Measurements from ENCODE around the gene PMF1. TPM values are rescaled to one million over a fixed set of nuclear protein-coding genes. Genes with fewer than 3 reads are reported as not detected.

Gene PMF1
- total and polyA plus RNA-seq, 4 donors = 24.7 to 63.5 (median 36.9) TPM

DNA sequence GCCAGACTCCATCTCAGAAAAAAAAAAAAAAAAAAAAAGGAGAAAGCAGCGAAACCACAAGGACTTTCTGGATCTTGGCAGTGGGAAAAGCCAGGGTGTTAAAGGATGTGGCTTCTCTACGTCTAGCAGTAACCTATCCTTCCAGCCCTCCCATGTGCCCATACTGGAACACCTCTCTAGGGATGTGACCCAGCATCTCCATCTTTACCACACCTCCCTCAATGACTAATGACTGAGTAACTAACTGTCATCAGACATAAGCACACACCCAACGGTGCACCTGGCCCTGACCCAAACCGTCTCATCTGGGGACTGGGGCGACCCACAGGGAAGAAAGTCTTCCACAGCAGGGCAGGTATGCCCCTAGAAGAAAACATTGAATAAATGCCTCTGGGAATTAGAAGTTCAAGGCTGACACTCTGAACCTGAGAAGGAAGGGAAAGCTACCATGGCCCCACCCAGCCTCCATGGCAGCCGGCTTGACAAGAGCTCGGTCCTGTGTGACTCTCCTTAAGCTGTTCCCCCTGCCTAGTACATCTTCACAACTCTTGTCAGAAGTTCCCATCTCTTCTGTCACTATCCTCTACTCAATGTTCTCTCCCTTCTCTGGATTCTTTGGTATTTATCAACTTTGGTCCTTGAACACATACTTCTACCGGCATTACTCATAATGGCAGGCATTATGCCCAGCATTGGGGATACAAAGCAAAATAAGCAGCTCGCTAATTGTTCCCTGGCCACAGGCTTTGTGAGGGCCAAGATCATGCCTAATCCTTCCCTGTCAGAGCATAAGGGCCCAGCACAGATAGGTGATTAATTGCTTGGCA is 49.9 kb downstream of the PMF1 start:
- no peak for DNase-seq (ENCODE audit: low spot score)
- Histone ChIP-seq H3K4me3 (ENCODE audit: low read depth in 1 of 3, low read length in 3 of 3) (no peak overlapping the region), H3K27ac (ENCODE audit: low read depth in 1 of 2, low read length in 2 of 2) (no peak overlapping the region), H3K9ac (ENCODE audit: low read depth in 1 of 2, low read length in 2 of 2) (no peak overlapping the region), H3K27me3 (ENCODE audit: control insufficient read depth in 4 of 4, insufficient read depth in 4 of 4, low read length in 3 of 4) (no peaks in the 10 kb centered on the region), H3K36me3 (ENCODE audit: control insufficient read depth in 4 of 4, insufficient read depth in 3 of 4, low read depth in 1 of 4, low read length in 3 of 4) (peaks cover 16 to 90% (median 76%) of the 10 kb centered on the region in 4 donors), H3K9me3 (ENCODE audit: control insufficient read depth in 4 of 4, low read length in 3 of 4) (no peaks in the 10 kb centered on the region), H3K4me1 (ENCODE audit: control insufficient read depth in 4 of 4, insufficient read depth in 4 of 4, low read length in 3 of 4) (peaks cover 0 to 5% (median 2%) of the 10 kb centered on the region in 4 donors)
- TF ChIP-seq, protein P1, sequence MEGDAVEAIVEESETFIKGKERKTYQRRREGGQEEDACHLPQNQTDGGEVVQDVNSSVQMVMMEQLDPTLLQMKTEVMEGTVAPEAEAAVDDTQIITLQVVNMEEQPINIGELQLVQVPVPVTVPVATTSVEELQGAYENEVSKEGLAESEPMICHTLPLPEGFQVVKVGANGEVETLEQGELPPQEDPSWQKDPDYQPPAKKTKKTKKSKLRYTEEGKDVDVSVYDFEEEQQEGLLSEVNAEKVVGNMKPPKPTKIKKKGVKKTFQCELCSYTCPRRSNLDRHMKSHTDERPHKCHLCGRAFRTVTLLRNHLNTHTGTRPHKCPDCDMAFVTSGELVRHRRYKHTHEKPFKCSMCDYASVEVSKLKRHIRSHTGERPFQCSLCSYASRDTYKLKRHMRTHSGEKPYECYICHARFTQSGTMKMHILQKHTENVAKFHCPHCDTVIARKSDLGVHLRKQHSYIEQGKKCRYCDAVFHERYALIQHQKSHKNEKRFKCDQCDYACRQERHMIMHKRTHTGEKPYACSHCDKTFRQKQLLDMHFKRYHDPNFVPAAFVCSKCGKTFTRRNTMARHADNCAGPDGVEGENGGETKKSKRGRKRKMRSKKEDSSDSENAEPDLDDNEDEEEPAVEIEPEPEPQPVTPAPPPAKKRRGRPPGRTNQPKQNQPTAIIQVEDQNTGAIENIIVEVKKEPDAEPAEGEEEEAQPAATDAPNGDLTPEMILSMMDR (IDR thresholded peaks at IDR 0.05; ENCODE audit: low read depth, low read length, missing input control) = no peak
- TF ChIP-seq, protein P2, sequence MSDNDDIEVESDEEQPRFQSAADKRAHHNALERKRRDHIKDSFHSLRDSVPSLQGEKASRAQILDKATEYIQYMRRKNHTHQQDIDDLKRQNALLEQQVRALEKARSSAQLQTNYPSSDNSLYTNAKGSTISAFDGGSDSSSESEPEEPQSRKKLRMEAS (IDR thresholded peaks at IDR 0.05) = no peak
- TF ChIP-seq FOXA1 (IDR thresholded peaks at IDR 0.05) = no peak
- TF ChIP-seq RAD21 (IDR thresholded peaks at IDR 0.05) = no peak
- TF ChIP-seq, protein P3, sequence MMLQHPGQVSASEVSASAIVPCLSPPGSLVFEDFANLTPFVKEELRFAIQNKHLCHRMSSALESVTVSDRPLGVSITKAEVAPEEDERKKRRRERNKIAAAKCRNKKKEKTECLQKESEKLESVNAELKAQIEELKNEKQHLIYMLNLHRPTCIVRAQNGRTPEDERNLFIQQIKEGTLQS (IDR thresholded peaks at IDR 0.05) = no peak
- no peak for TF ChIP-seq SP1 (IDR thresholded peaks at IDR 0.05)
- no peak for TF ChIP-seq NR2F2 (IDR thresholded peaks at IDR 0.05)
- no peak for TF ChIP-seq HNF4G (IDR thresholded peaks at IDR 0.05)
- WGBS = 89% methylated on average over 9 of the region's 9 CpGs

DNA sequence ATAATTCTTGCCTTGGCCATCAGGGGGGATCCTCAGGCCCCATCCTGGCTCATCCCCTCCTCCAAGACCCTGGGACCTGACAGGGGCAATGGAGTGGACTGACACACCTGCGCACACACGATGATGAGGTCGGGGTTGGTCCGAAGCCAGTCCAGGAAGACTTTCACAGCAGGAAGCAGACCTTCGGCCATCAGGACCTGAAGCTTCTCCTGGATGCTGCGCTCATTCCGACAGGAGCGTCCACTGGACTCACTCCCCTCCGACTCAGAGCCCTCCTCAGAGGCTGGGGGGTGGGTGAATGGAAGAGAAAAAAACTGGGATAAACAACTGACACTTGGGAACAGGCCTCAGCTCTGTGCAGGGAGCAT is 50.5 kb downstream of the PMF1 start:
- TF ChIP-seq, protein P2 (IDR thresholded peaks at IDR 0.05) = no peak
- no peak for TF ChIP-seq EGR1 (IDR thresholded peaks at IDR 0.05; ENCODE audit: low read depth in 2 of 2)
- no peak for TF ChIP-seq GABPA (IDR thresholded peaks at IDR 0.05 in 1 of 2, conservative IDR thresholded peaks at IDR 0.05 in 1 of 2)
- TF ChIP-seq HNF4A (conservative IDR thresholded peaks at IDR 0.05) = no peak
- Histone ChIP-seq H3K36me3 (ENCODE audit: control insufficient read depth in 4 of 4, insufficient read depth in 3 of 4, low read depth in 1 of 4, low read length in 3 of 4) (peaks cover 19 to 90% (median 76%) of the 10 kb centered on the region in 4 donors), H3K4me1 (ENCODE audit: control insufficient read depth in 4 of 4, insufficient read depth in 4 of 4, low read length in 3 of 4) (peaks cover 0 to 5% (median 2%) of the 10 kb centered on the region in 4 donors), H3K4me3 (ENCODE audit: low read depth in 1 of 3, low read length in 3 of 3) (no peak overlapping the region), H3K27me3 (ENCODE audit: control insufficient read depth in 4 of 4, insufficient read depth in 4 of 4, low read length in 3 of 4) (no peaks in the 10 kb centered on the region), H3K9me3 (ENCODE audit: control insufficient read depth in 4 of 4, low read length in 3 of 4) (no peaks in the 10 kb centered on the region), H3K27ac (ENCODE audit: low read depth in 1 of 2, low read length in 2 of 2) (no peak overlapping the region), H3K9ac (ENCODE audit: low read depth in 1 of 2, low read length in 2 of 2) (no peak overlapping the region)
- WGBS = 94% methylated on average over 9 of the region's 9 CpGs
- DNase-seq (ENCODE audit: low spot score) = no peak

DNA sequence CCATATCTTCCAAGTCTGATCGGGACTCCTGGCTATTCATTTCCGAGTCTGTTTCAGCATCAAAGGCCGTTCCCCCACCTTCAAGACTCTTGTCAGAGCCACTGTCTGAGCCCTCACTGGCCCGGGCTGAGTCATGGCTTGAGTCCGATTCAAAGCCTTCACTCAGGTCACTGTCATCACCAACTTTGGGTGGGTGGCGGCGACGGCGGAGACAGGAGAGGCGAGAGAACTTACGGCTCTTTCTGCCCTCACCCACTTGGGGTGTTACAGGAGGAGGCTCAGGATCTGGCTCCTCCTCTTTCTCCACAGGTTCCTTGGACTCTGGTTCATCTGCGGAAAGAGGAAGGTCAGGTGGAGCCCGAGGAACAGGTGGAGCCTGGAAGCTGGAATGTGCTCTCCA is 53.2 kb downstream of the PMF1 start:
- H3K27ac ChIP-seq (ENCODE audit: low read depth in 1 of 2, low read length in 2 of 2) = no peak overlapping the region
- H3K9ac ChIP-seq (ENCODE audit: low read depth in 1 of 2, low read length in 2 of 2) = no peak overlapping the region
- H3K4me3 ChIP-seq (ENCODE audit: low read depth in 1 of 3, low read length in 3 of 3) = no peak overlapping the region
- peaks cover 0 to 4% (median 2%) of the 10 kb centered on the region in 4 donors for H3K4me1 ChIP-seq (ENCODE audit: control insufficient read depth in 4 of 4, insufficient read depth in 4 of 4, low read length in 3 of 4)
- DNase-seq (ENCODE audit: low spot score) = no peak
- WGBS = 96% methylated on average over 13 of the region's 13 CpGs
- peaks cover 16 to 76% (median 61%) of the 10 kb centered on the region in 4 donors for H3K36me3 ChIP-seq (ENCODE audit: control insufficient read depth in 4 of 4, insufficient read depth in 3 of 4, low read depth in 1 of 4, low read length in 3 of 4)
- no peaks in the 10 kb centered on the region for H3K9me3 ChIP-seq (ENCODE audit: control insufficient read depth in 4 of 4, low read length in 3 of 4)
- TF ChIP-seq FOXA2 (IDR thresholded peaks at IDR 0.05) (no peak), FOXA1 (IDR thresholded peaks at IDR 0.05) (no peak), HNF4G (IDR thresholded peaks at IDR 0.05) (no peak), YY1 (IDR thresholded peaks at IDR 0.05) (no peak), RAD21 (IDR thresholded peaks at IDR 0.05) (no peak)
- TF ChIP-seq, protein P4, sequence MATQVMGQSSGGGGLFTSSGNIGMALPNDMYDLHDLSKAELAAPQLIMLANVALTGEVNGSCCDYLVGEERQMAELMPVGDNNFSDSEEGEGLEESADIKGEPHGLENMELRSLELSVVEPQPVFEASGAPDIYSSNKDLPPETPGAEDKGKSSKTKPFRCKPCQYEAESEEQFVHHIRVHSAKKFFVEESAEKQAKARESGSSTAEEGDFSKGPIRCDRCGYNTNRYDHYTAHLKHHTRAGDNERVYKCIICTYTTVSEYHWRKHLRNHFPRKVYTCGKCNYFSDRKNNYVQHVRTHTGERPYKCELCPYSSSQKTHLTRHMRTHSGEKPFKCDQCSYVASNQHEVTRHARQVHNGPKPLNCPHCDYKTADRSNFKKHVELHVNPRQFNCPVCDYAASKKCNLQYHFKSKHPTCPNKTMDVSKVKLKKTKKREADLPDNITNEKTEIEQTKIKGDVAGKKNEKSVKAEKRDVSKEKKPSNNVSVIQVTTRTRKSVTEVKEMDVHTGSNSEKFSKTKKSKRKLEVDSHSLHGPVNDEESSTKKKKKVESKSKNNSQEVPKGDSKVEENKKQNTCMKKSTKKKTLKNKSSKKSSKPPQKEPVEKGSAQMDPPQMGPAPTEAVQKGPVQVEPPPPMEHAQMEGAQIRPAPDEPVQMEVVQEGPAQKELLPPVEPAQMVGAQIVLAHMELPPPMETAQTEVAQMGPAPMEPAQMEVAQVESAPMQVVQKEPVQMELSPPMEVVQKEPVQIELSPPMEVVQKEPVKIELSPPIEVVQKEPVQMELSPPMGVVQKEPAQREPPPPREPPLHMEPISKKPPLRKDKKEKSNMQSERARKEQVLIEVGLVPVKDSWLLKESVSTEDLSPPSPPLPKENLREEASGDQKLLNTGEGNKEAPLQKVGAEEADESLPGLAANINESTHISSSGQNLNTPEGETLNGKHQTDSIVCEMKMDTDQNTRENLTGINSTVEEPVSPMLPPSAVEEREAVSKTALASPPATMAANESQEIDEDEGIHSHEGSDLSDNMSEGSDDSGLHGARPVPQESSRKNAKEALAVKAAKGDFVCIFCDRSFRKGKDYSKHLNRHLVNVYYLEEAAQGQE (IDR thresholded peaks at IDR 0.05) = no peak
- H3K27me3 ChIP-seq (ENCODE audit: control insufficient read depth in 4 of 4, insufficient read depth in 4 of 4, low read length in 3 of 4) = no peaks in the 10 kb centered on the region

Data from liver (tissue), 9 donors.